GM19025 (cell line): ENCODE results near the gene COBLL1.
A peak's percentile ranks its signal among the peaks of the same experiment; 100 is the strongest.
"Not testable (repeated sequence)": the region's sequence is repeated elsewhere in the genome, so short reads cannot be mapped to it uniquely, and the experiment has no call there.

Experiments
- ATAC-seq: cut with Tn5 transposase; IDR thresholded peaks from one replicate; pipeline ENCODE4 v1.9.1; 2021; ENCODE audit warnings: mild to moderate bottlenecking, low read depth, moderate library complexity; ENCODE audit not compliant: unreplicated experiment

Gene COBLL1, protein sequence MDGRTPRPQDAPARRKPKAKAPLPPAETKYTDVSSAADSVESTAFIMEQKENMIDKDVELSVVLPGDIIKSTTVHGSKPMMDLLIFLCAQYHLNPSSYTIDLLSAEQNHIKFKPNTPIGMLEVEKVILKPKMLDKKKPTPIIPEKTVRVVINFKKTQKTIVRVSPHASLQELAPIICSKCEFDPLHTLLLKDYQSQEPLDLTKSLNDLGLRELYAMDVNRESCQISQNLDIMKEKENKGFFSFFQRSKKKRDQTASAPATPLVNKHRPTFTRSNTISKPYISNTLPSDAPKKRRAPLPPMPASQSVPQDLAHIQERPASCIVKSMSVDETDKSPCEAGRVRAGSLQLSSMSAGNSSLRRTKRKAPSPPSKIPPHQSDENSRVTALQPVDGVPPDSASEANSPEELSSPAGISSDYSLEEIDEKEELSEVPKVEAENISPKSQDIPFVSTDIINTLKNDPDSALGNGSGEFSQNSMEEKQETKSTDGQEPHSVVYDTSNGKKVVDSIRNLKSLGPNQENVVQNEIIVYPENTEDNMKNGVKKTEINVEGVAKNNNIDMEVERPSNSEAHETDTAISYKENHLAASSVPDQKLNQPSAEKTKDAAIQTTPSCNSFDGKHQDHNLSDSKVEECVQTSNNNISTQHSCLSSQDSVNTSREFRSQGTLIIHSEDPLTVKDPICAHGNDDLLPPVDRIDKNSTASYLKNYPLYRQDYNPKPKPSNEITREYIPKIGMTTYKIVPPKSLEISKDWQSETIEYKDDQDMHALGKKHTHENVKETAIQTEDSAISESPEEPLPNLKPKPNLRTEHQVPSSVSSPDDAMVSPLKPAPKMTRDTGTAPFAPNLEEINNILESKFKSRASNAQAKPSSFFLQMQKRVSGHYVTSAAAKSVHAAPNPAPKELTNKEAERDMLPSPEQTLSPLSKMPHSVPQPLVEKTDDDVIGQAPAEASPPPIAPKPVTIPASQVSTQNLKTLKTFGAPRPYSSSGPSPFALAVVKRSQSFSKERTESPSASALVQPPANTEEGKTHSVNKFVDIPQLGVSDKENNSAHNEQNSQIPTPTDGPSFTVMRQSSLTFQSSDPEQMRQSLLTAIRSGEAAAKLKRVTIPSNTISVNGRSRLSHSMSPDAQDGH

GRCh38 chr2:164841719-164842623 lies at the start of gene COBLL1:
TSS of gene COBLL1 (minus strand) at chr2:164841823. CDS start at chr2:164841196, 627 bp downstream.
- ATAC-seq: peak; percentile 56

GRCh38 chr2:164890544-164890943 lies 48.9 kb upstream of the COBLL1 start:
- ATAC-seq: no peak

- no peak for ATAC-seq
Measured at GRCh38 chr2:164888592-164888991, 47.0 kb upstream of the COBLL1 start.

DNA sequence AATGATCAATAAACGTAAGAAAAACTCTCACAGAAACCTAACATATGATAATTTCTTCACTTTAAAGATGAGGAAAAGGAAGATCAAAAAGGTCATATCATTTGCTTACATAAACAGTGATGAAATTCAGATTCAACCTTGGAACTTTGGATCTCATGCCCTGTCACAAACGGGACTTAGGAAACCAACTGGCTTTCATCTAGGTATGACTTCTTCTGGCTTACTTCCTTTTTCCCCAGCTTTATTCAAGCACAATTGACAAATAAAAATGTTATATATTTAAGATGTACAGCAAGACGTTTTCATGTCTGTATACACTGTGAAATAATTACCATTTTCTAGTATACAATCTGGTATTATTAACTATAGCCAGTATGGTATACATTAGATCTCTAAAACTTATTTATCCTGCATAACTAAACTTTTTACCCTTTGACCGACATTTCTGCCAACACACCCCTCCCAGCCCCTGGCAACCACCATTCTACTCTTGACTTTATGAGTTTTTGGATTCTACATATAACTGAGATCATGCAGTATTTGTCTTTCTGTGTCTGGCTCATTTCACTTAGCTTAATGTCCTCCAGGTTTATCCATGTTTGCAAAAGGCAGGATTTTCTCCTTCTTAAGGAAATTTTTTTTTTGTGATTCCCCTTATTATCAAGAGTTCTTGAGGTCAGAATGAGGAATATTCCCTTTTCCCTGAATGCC lies 46.0 kb upstream of the COBLL1 start:
- no peak for ATAC-seq

GRCh38 chr2:164882276-164882675 lies 40.7 kb upstream of the COBLL1 start:
- no peak for ATAC-seq

DNA sequence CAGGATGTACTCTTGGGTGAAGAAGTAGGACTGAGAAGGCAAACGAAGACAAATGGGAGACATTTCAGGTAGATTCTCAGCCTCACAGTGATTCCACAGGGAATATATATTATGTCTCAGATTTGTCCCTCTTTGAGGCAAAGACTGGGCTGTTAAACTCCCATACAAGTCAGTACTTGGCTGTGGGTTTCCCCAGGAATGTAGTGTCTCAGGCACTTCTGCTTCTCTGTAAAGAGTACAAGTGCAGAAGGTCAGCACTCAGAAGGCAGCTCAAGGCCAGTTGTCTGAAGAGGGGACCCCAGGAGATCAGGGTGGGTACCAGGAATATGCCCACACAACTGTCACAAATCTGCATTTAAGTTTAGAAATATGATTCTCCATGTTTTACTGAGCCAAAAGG lies 39.9 kb upstream of the COBLL1 start:
- ATAC-seq: no peak

DNA sequence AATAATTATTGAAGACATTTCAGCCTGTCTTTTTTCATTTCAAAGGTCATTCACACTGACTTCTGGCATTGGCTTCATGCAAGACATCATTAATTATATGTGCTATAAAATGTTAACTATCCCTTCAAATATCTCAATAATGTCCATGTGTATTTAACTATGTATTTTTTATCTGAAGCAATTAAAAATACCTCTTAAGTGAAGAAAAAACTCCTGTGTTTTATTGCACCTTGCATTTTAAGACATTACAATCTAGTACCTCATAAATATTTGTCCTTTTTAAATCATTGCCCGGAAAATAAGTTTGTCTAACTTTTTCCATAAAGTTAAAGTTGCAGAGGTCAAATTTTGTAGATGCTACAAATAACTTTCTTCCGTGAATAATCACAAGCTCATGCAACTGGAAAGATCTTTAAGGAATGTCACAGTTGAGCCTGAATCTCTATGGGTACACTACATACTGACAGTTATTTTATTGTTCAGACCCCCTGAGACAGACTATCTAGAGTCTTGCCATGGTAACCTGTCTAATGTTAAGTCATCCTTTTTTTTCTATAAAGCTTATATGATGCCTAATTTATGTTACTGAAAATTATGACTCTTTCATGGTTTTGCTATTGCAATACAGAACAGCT lies 38.4 kb upstream of the COBLL1 start:
- ATAC-seq: no peak

GRCh38 chr2:164877927-164878326 lies 36.3 kb upstream of the COBLL1 start:
- ATAC-seq: no peak

DNA sequence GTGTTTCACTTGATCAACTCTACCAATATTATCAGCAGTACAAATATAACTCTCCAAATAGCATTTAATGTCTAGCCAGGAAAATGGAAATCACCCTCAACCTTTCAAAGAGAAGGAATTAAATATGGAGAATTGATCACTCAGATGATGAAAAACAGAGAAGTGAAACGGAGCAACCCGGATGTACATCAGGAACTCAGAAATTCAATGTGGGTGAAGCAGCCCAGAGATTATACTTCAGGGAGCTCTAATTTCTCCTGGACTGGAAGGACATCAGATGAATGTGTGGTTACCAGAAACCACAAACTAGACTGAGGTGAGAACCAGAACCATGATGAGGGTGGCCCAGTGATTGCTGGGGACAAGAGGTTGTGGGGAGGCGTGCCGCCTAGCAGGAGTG lies 35.5 kb upstream of the COBLL1 start:
- no peak for ATAC-seq

GRCh38 chr2:164875334-164876205 lies 33.9 kb upstream of the COBLL1 start:
- no peak for ATAC-seq

- ATAC-seq: no peak
Measured at GRCh38 chr2:164873210-164873908, 31.7 kb upstream of the COBLL1 start.

GRCh38 chr2:164871404-164871803 lies 29.8 kb upstream of the COBLL1 start:
- ATAC-seq: no peak

DNA sequence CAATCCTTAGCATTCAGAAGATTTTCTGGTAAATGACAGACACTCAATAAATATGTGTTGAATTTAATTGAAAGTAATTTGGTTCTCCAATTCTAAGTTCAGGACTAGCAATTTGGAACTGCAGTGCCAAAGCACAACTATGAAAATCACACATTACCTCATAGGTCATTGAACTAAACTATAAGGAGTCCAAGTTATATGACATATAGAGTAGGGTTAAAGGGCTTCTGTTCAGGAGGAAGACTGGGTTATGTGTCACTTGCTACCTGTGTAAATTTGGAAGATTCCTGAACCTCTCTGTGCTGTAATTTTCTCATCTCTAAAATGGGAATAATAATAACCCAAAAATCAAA lies 27.8 kb upstream of the COBLL1 start:
- no peak for ATAC-seq

- no peak for ATAC-seq
Measured at GRCh38 chr2:164868563-164869419, 27.2 kb upstream of the COBLL1 start.

DNA sequence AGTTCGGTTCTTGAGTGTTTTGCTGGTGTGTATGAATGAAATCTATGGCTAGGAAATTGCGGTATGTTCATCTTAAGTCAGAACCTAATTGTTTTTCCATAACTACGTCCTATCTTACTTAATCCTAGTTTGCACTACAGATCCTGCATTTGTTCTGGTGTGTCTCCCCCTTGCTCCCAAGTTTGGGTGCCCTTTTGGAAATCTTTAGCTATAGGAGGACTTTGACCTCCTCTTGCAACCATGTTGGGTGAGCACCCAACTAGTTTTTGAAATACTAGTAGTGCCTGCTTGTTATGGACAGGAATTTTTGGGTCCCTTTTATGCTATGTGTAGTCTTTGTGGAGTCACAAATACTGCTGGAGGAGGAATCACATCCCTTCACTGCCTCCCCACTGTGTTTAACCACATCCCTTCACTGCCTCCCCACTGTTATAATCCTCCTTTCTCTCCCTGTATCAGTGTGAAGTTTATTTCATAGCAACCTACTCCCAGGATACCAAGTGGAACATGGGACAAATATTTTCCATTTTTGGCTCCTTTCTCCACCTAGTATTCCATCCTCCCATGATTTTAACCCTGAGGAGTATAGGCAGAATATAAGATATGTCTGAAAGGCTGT lies 26.3 kb upstream of the COBLL1 start:
- ATAC-seq: no peak

- not testable (repeated sequence) for ATAC-seq
Measured at GRCh38 chr2:164866381-164866780, 24.8 kb upstream of the COBLL1 start.
